Stimulated activated CD4-positive, alpha-beta T cell treated with anti-CD3 and anti-CD28 coated beads, Interleukin-12 subunit alpha, Interleukin-12 subunit beta, amount 100 ng/mL, for 4 hours (primary cell): ENCODE measurements around the gene REPIN1.

Experiments used
- DNase-seq: peaks from one replicate; pipeline ENCODE4 v3.0.0-alpha.2; 2020

REPIN1 gene

GRCh38 chr7:150368096-150368883 is at the start of gene REPIN1:
Gene REPIN1, plus strand, starts transcription at chr7:150368822. Its CDS starts 890 bp downstream, at chr7:150369712.
- DNase-seq: peak; percentile 75

- no peak for DNase-seq
These were observed 46.9 kb upstream of the REPIN1 start for GRCh38 chr7:150321788-150322113.

- DNase-seq: peak; percentile 42
These were observed 46.3 kb upstream of the REPIN1 start for GRCh38 chr7:150322114-150322832.

GRCh38 chr7:150322833-150323681 is 45.6 kb upstream of the REPIN1 start, which contains the start of the genes ACTR3C and LRRC61:
Gene ACTR3C, minus strand, starts transcription at chr7:150323545. Its CDS starts 28,249 bp downstream, at chr7:150295296.
Gene LRRC61, plus strand, starts transcription at chr7:150323355. Its CDS starts 13,507 bp downstream, at chr7:150336862.
- peak; percentile 64 for DNase-seq

- DNase-seq: no peak
These were observed 44.8 kb upstream of the REPIN1 start for GRCh38 chr7:150323682-150324372.

- no peak for DNase-seq
These were observed 44.2 kb upstream of the REPIN1 start for GRCh38 chr7:150324373-150324961.

- no peak for DNase-seq
These were observed 43.5 kb upstream of the REPIN1 start for GRCh38 chr7:150325110-150325611.

GRCh38 chr7:150325901-150326300 is 42.7 kb upstream of the REPIN1 start:
- DNase-seq: no peak

- no peak for DNase-seq
These were observed 41.9 kb upstream of the REPIN1 start for GRCh38 chr7:150326657-150327268.

- DNase-seq: no peak
These were observed 41.3 kb upstream of the REPIN1 start for GRCh38 chr7:150327308-150327707.

- DNase-seq: no peak
These were observed 39.1 kb upstream of the REPIN1 start for GRCh38 chr7:150329331-150330120.

- no peak for DNase-seq
These were observed 38.3 kb upstream of the REPIN1 start for GRCh38 chr7:150330211-150330885.

GRCh38 chr7:150332852-150333635 is 35.6 kb upstream of the REPIN1 start:
- no peak for DNase-seq

- no peak for DNase-seq
These were observed 35.0 kb upstream of the REPIN1 start for GRCh38 chr7:150333659-150334058.

GRCh38 chr7:150334108-150334507 is 34.5 kb upstream of the REPIN1 start:
- no peak for DNase-seq

- no peak for DNase-seq
These were observed 33.4 kb upstream of the REPIN1 start for GRCh38 chr7:150335108-150335773.

- DNase-seq: no peak
These were observed 32.9 kb upstream of the REPIN1 start for GRCh38 chr7:150335774-150336112.

- no peak for DNase-seq
These were observed 31.9 kb upstream of the REPIN1 start for GRCh38 chr7:150336746-150337145.

- no peak for DNase-seq
These were observed 31.4 kb upstream of the REPIN1 start for GRCh38 chr7:150337179-150337578.
